ENCODE data around the gene TMEM178B.
"Not testable (repeated sequence)": the region's sequence is repeated elsewhere in the genome, so short reads cannot be mapped to it uniquely, and the experiment has no call there.

- TF ChIP-seq CTCF (IDR thresholded peaks at IDR 0.05); REST (IDR thresholded peaks at IDR 0.05; ENCODE audit: insufficient read depth in 1 of 2, low read depth in 2 of 2, low read length in 1 of 2); POLR2AphosphoS5 (IDR thresholded peaks at IDR 0.05; ENCODE audit: low read depth, low read length); SIN3A (IDR thresholded peaks at IDR 0.05; ENCODE audit: borderline replicate concordance, insufficient read depth, low read depth, low read length); TCF7L2 (IDR thresholded peaks at IDR 0.05; ENCODE audit: low read depth, low read length): not testable (repeated sequence)
These were observed 6.0 kb upstream of the TMEM178B start for GRCh38 chr7:141067856-141068255.

Data from Panc1 (cell line).